Gastrocnemius medialis (tissue), 4 donors: ENCODE measurements around the gene PCF11. TPM values are rescaled to one million over a fixed set of nuclear protein-coding genes. Genes with fewer than 3 reads are reported as not detected.

Source experiments
- ATAC-seq, 2 donors: fragments of 150-250 bp; one replicate each; pipeline ENCODE4 v1.9.1; 2016
- DNase-seq, 2 donors: peaks; one replicate each; pipeline ENCODE4 v3.0.0-alpha.2; 2019
- H3K27ac ChIP-seq, 4 donors: fragments of 200-600 bp; sonication (generic); 1 replicate in 1 of 4; 2 replicates in 3 of 4; pipeline ENCODE4 v1.5.1; 2016 to 2018; ENCODE audit warnings: mild to moderate bottlenecking in 2 of 4, moderate library complexity in 1 of 4
- H3K27me3 ChIP-seq, 3 donors: fragments of 200-600 bp; sonication (generic) in 2 of 3; 1 replicate in 1 of 3; 2 replicates in 2 of 3; pipeline versions ENCODE4 v1.5.1 to v1.6.0; 2016 to 2019; ENCODE audit warnings: mild to moderate bottlenecking in 1 of 3, moderate library complexity in 1 of 3
- H3K36me3 ChIP-seq, 2 donors: fragments of 200-600 bp; sonication (generic) in 1 of 2; one replicate each; pipeline ENCODE4 v1.5.1; 2017 to 2018
- H3K4me1 ChIP-seq, 2 donors: fragments of 200-600 bp; sonication (generic) in 1 of 2; one replicate each; pipeline ENCODE4 v1.5.1; 2016 to 2017; ENCODE audit warnings: mild to moderate bottlenecking in 2 of 2
- H3K4me3 ChIP-seq, 4 donors: fragments of 200-600 bp; sonication (generic) in 3 of 4; 1 replicate in 1 of 4; 2 replicates in 3 of 4; pipeline ENCODE4 v1.5.1; 2016 to 2019; ENCODE audit warnings: mild to moderate bottlenecking in 2 of 4
- H3K9me3 ChIP-seq, 3 donors: fragments of 200-600 bp; sonication (generic) in 2 of 3; 1 replicate in 1 of 3; 2 replicates in 2 of 3; pipeline ENCODE4 v1.5.1; 2016 to 2019
- CTCF ChIP-seq, 5 experiments: fragments of 450-650 bp in 3 of 5; fragments of 200-600 bp in 2 of 5; sonication (generic) in 2 of 5; IDR thresholded peaks in 4 of 5; conservative IDR thresholded peaks in 1 of 5; 1 replicate in 4 of 5; 2 replicates in 1 of 5; pipeline ENCODE4 v1.5.1; 2016 to 2019; ENCODE audit warnings: antibody characterized with exemption in 5 of 5, mild to moderate bottlenecking in 3 of 5, moderate library complexity in 3 of 5
- POLR2A ChIP-seq, 2 donors: fragments of 450-650 bp; IDR thresholded peaks; one replicate each; pipeline ENCODE4 v1.6.1; 2017; ENCODE audit warnings: antibody characterized with exemption in 2 of 2, mild to moderate bottlenecking in 2 of 2, moderate library complexity in 2 of 2
- in situ Hi-C, 4 donors: fragments of 200-750 bp; cut with MboI; loops; one replicate each; pipeline versions ENCODE4 v1.15.0 to v1.8.0; 2017; ENCODE audit warnings: low sequenced_read_pairs in 4 of 4
- intact Hi-C: fragments of 100-400 bp; cut with DNase I; formaldehyde crosslinking; loops from one replicate; pipeline ENCODE4 v1.15.1; 2023; ENCODE audit warnings: low total_unique reads
- total RNA-seq, 4 donors: library from RNA; depleted of rRNA; stranded (reverse); fragments of >200 nt; gene quantifications; one replicate each; pipeline versions ENCODE4 v1.1.0 to v1.2.3, GENCODE V29; 2016

PCF11 gene
- total RNA-seq, 4 donors from 2014 or later = 25.3 to 103 (median 47.5) TPM

- Histone ChIP-seq H3K4me1 (no peaks in the 10 kb centered on the region), H3K4me3 (no peak overlapping the region), H3K27ac (no peak overlapping the region), H3K36me3 (no peaks in the 10 kb centered on the region), H3K9me3 (no peaks in the 10 kb centered on the region), H3K27me3 (no peaks in the 10 kb centered on the region)
- TF ChIP-seq POLR2A (IDR thresholded peaks at IDR 0.05) (no peak), CTCF (IDR thresholded peaks at IDR 0.05 in 4 of 5, conservative IDR thresholded peaks at IDR 0.05 in 1 of 5) (no peak)
- ATAC-seq (no peak), DNase-seq (no peak)
- intact Hi-C loops (no loop called here), in situ Hi-C loops (no loop called here)
Measured at GRCh38 chr11:83221694-83222093, 64.8 kb downstream of the PCF11 start.

DNA sequence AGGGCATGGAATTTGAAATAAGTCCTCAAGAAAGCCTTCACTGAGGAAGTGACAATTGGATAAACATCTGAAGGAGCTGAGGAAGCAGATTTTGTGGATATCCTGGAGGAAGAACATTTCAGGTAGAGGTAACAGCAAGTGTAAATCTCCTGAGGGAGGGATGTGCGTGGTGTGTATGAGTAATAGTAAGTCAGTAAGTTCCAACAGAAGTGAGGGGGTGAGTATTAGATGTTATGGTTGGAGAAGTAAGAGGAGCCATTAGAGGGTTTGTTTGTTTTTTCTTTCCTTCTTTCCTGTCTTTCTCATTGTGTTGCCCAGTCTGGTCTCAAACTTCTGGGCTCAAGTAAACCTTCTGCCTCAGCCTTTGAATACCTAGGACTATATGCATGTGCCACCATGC is 65.6 kb downstream of the PCF11 start:
- intact Hi-C loops = no loop called here
- Histone ChIP-seq H3K27ac (no peak overlapping the region), H3K4me3 (no peak overlapping the region), H3K36me3 (no peaks in the 10 kb centered on the region), H3K4me1 (no peaks in the 10 kb centered on the region), H3K27me3 (no peaks in the 10 kb centered on the region), H3K9me3 (no peaks in the 10 kb centered on the region)
- ATAC-seq (no peak), DNase-seq (no peak)
- TF ChIP-seq POLR2A (IDR thresholded peaks at IDR 0.05) (no peak), CTCF (IDR thresholded peaks at IDR 0.05 in 4 of 5, conservative IDR thresholded peaks at IDR 0.05 in 1 of 5) (no peak)
- in situ Hi-C loops = no loop called here

DNA sequence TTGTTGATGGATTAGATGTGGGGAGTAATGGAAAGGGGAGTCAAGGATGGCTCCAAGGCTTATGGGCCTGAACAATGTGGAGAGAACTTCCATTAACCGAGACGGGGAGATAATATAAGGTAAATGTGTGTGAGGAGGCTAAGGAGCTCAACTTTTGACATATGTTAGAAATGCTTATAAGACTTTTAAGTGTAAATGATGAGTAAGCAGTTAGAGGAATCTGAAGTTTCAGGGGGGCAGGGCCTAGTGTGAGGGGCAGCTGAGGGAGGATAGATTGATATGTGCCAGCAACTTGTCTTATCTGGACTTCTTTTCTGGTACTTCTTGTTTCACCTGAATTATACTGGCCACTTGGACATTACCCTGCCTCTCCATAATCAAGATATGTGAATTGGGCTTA is 66.5 kb downstream of the PCF11 start:
- in situ Hi-C loops (no loop called here), intact Hi-C loops (no loop called here)
- Histone ChIP-seq H3K36me3 (no peaks in the 10 kb centered on the region), H3K4me3 (no peak overlapping the region), H3K4me1 (no peaks in the 10 kb centered on the region), H3K9me3 (no peaks in the 10 kb centered on the region), H3K27ac (no peak overlapping the region), H3K27me3 (no peaks in the 10 kb centered on the region)
- ATAC-seq (no peak), DNase-seq (no peak)
- TF ChIP-seq CTCF (IDR thresholded peaks at IDR 0.05 in 4 of 5, conservative IDR thresholded peaks at IDR 0.05 in 1 of 5) = no peak
- no peak for TF ChIP-seq POLR2A (IDR thresholded peaks at IDR 0.05)

DNA sequence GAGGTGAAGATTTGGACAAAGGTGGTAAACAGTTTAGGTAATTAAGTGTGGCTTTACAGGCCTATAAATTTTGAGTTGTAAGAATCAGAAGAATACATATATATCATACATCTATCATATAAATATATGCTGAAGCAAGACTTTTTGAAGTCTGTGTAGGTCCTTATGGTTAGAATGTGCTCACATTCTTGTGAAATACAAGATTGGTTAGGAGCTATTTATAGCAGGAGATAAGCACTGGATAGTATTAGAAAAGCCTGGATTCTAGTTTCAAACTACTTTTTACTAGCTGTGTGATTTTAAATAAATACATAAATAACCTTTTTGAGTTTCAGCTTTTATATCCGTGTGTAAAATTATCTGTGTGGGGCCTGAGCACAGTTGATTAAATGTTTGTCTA is 78.9 kb downstream of the PCF11 start:
- ATAC-seq (no peak), DNase-seq (no peak)
- Histone ChIP-seq H3K27me3 (no peaks in the 10 kb centered on the region), H3K4me1 (no peaks in the 10 kb centered on the region), H3K4me3 (no peak overlapping the region), H3K36me3 (no peaks in the 10 kb centered on the region), H3K9me3 (no peaks in the 10 kb centered on the region), H3K27ac (no peak overlapping the region)
- TF ChIP-seq POLR2A (IDR thresholded peaks at IDR 0.05) (no peak), CTCF (IDR thresholded peaks at IDR 0.05 in 4 of 5, conservative IDR thresholded peaks at IDR 0.05 in 1 of 5) (no peak)
- in situ Hi-C loops = loop anchor here in 1 of 4 donors (25.0 kb wide), 1 partner anchor 324 kb away; the partner anchor contains the start of genes DDIAS and PRCP
- intact Hi-C loops = no loop called here

Other genes with a start within 250 kb of the PCF11 start
- gene RAB30, start 85.2 kb upstream of the PCF11 start, total RNA-seq = 10 to 100 TPM; 29.8 to 57.1 (median 33.9) TPM
- gene ANKRD42, start 36.6 kb downstream of the PCF11 start, total RNA-seq = 1 to 10 TPM; 2.1 to 3.7 (median 3.4) TPM
- gene CCDC90B, start 129.2 kb downstream of the PCF11 start, total RNA-seq = 10 to 100 TPM; 18.1 to 30.1 (median 22.8) TPM